Small intestine (tissue), 7 donors: ENCODE results near the gene SORBS1. TPM values are rescaled to one million over a fixed set of nuclear protein-coding genes. Genes with fewer than 3 reads are reported as not detected.

ENCODE experiments used
- DNase-seq, 2 donors: peaks; one replicate each; pipeline versions ENCODE4 v3.0.0 to v3.0.0-alpha.2; 2013
- FAIRE-seq: peaks from 2 replicates; lab custom pipeline; 2012; peaks lifted over from hg19 to GRCh38; lab: Jason Lieb, UNC
- H3K27ac ChIP-seq, 3 donors: one replicate each; pipeline ENCODE4 v1.5.1; 2013; ENCODE audit warnings: low read length in 2 of 3, mild to moderate bottlenecking in 2 of 3, control low read depth in 1 of 3, inconsistent platforms in 1 of 3, low read depth in 1 of 3, moderate library complexity in 1 of 3
- H3K27me3 ChIP-seq, 3 donors: one replicate each; pipeline ENCODE4 v1.6.1; 2013; ENCODE audit warnings: low read length in 3 of 3, inconsistent platforms in 1 of 3; ENCODE audit not compliant: control insufficient read depth in 3 of 3, insufficient read depth in 3 of 3
- H3K36me3 ChIP-seq, 3 donors: one replicate each; pipeline ENCODE4 v1.6.1; 2013; ENCODE audit warnings: low read length in 3 of 3, inconsistent platforms in 1 of 3, low read depth in 1 of 3, mild to moderate bottlenecking in 1 of 3, moderate library complexity in 1 of 3; ENCODE audit not compliant: control insufficient read depth in 3 of 3, insufficient read depth in 2 of 3
- H3K4me1 ChIP-seq, 3 donors: one replicate each; pipeline ENCODE4 v1.6.1; 2013; ENCODE audit warnings: low read length in 2 of 3, inconsistent platforms in 1 of 3, low read depth in 1 of 3, mild to moderate bottlenecking in 1 of 3, moderate library complexity in 1 of 3; ENCODE audit not compliant: control insufficient read depth in 3 of 3, insufficient read depth in 2 of 3
- H3K4me3 ChIP-seq, 3 donors: one replicate each; pipeline ENCODE4 v1.5.1; 2013; ENCODE audit warnings: low read length in 3 of 3, control low read depth in 1 of 3, inconsistent platforms in 1 of 3, low read depth in 1 of 3, mild to moderate bottlenecking in 1 of 3, moderate library complexity in 1 of 3
- H3K9me3 ChIP-seq, 2 donors: one replicate each; pipeline ENCODE4 v1.6.1; 2013; ENCODE audit warnings: low read depth in 1 of 2, low read length in 1 of 2; ENCODE audit not compliant: control insufficient read depth in 2 of 2, insufficient read depth in 1 of 2
- WGBS, 3 donors: extraction: QIAGEN DNeasy Blood & Tissue Kit; methylation state at CpG; one replicate each; pipeline ENCODE4 v1.1.7; 2013; 5-methylcytosine and 5-hydroxymethylcytosine counted together
- polyA plus RNA-seq, 4 donors: library from polyadenylated mRNA; stranded (reverse) in 3 of 4; unstranded in 1 of 4; fragments of 200-250 nt in 3 of 4; fragments of 120-200 nt in 1 of 4; gene quantifications; one replicate each; pipeline versions ENCODE4 v1.2.1 to v1.2.3, GENCODE V29; 2013
- donor health status: healthy with polysubstance abuse.
- donor health status: control.
- donor health status: control.
- donor health status: Bipolar disorder and iron deficiency.
- donor health status: healthy.

SORBS1 gene
- polyA plus RNA-seq, 4 donors, result 4.9 to 35.5 (median 20.1) TPM

DNA sequence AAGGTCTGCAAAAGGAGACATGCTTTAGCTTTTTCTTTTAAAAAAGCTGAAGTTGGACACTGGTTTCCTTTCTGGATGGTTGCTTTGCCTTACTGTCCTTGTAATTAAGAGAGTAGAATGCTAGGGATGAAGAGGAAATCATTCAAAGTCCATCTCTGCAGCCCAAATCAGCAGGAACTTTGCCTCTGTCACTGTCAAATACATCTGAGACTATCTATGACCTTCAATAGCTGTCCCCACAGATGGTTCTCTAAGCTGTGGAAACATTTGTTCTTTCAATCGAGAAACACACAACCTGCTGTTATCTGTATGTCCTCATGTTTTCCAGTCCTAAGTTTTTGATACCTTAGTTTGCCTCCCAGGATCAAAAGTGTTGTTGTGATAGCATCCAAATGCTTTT, 117.5 kb downstream of the SORBS1 start:
- no peaks in the 10 kb centered on the region for H3K27me3 ChIP-seq
- peaks cover 0 to 9% (median 4%) of the 10 kb centered on the region in 3 donors for H3K4me1 ChIP-seq
- WGBS, 3 donors, result 50 to 85% (median 69%) methylated on average over 1 of the region's 1 CpG
- no peak overlapping the region for H3K27ac ChIP-seq
- FAIRE-seq (no peak), DNase-seq (no peak)
- H3K9me3 ChIP-seq, result no peaks in the 10 kb centered on the region
- peaks cover 0 to 7% (median 0%) of the 10 kb centered on the region in 3 donors for H3K36me3 ChIP-seq
- H3K4me3 ChIP-seq, result no peak overlapping the region

DNA sequence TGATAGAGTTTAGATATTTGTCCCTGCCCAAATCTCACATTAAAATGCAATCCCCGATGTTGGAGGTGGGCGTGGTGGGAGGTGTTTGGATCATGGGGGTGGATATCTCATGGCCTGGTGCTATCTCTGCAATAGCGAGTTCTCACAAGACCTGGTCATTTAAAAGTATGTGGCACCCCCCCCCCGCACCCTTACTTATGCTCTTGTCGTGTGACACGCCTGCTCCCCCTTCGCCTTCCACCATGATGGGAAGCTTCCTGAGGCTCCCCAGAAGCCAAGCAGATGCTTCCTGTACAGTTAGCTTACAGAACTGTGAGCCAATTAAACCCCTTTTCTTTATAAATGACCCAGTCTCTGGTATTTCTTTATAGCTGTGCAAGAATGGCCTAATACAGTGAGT, 118.8 kb downstream of the SORBS1 start:
- FAIRE-seq, result no peak
- peaks cover 0 to 9% (median 4%) of the 10 kb centered on the region in 3 donors for H3K4me1 ChIP-seq
- DNase-seq, result no peak
- WGBS, 3 donors, result 84 to 92% (median 91%) methylated on average over 6 to 7 of the region's 7 CpGs
- no peak overlapping the region for H3K27ac ChIP-seq
- H3K27me3 ChIP-seq, result no peaks in the 10 kb centered on the region
- H3K4me3 ChIP-seq, result no peak overlapping the region
- H3K9me3 ChIP-seq, result no peaks in the 10 kb centered on the region
- H3K36me3 ChIP-seq, result peaks cover 0 to 16% (median 0%) of the 10 kb centered on the region in 3 donors

DNA sequence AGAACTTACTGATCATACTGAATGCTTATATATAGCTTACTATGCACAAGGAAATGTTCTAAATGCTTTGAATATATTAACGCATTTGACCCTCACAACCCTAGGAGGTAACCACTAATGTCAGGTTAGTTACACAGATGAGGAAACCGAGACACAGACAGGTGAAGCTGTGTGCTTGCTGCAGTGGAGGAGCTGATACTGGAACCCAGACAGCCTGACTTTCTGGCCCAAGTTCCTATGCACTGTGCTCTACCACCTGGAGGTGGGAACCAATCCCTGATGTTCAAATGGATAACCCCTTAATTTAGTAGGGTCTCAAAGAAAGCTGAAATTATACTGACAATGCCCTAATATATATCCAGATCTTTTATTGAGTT, 119.6 kb downstream of the SORBS1 start:
- FAIRE-seq, result no peak

DNA sequence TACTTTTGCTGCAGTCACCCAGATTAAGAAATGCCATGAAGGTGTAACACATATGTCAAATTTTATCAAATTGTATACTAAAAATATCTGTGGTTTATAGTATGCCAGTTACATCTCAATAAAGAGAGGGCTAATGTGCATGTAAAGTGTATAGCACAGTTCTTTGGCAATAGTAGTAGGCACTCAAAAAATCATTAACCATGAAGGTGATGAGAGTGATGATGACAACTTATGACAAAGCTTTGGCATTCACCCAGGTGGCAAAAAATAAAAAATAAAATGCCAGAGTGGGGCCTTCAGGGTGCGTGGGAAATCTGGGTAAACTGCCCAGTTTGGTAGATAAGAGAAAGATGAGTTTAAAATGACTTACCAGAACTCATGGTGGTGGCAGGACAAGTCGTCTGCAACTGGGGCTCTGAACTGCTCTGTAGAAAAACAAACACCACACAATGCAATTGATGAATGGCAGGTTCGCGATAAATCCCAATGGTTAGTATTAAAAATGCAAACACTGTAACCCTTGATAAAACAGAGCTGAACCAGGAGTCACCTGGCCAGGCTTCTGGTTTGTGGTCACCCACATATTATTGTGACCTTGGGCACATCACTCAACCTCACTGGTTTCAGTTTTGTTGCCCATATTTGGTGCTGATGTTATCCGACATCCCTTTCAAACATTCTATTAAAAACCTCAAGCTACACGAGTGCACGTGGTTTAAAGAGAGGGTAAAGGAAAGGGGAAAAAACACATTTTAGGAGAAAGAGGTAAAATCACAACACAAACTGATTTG, 120.2 kb downstream of the SORBS1 start:
- H3K36me3 ChIP-seq, result peaks cover 0 to 26% (median 0%) of the 10 kb centered on the region in 3 donors
- DNase-seq (no peak), FAIRE-seq (no peak)
- no peaks in the 10 kb centered on the region for H3K27me3 ChIP-seq
- no peak overlapping the region for H3K27ac ChIP-seq
- peaks cover 0 to 5% (median 0%) of the 10 kb centered on the region in 3 donors for H3K4me1 ChIP-seq
- 66 to 84% (median 66%) methylated on average over 7 of the region's 7 CpGs for WGBS, 3 donors
- H3K4me3 ChIP-seq, result no peak overlapping the region
- H3K9me3 ChIP-seq, result no peaks in the 10 kb centered on the region

More for the DNA sequence above, 119.6 kb downstream of the SORBS1 start:
- no peak for DNase-seq
- Histone ChIP-seq H3K27me3 (no peaks in the 10 kb centered on the region), H3K27ac (no peak overlapping the region), H3K4me3 (no peak overlapping the region), H3K9me3 (no peaks in the 10 kb centered on the region), H3K4me1 (peaks cover 0 to 9% (median 3%) of the 10 kb centered on the region in 3 donors), H3K36me3 (peaks cover 0 to 21% (median 0%) of the 10 kb centered on the region in 3 donors)
- 75 to 87% (median 85%) methylated on average over 2 of the region's 2 CpGs for WGBS, 3 donors

DNA sequence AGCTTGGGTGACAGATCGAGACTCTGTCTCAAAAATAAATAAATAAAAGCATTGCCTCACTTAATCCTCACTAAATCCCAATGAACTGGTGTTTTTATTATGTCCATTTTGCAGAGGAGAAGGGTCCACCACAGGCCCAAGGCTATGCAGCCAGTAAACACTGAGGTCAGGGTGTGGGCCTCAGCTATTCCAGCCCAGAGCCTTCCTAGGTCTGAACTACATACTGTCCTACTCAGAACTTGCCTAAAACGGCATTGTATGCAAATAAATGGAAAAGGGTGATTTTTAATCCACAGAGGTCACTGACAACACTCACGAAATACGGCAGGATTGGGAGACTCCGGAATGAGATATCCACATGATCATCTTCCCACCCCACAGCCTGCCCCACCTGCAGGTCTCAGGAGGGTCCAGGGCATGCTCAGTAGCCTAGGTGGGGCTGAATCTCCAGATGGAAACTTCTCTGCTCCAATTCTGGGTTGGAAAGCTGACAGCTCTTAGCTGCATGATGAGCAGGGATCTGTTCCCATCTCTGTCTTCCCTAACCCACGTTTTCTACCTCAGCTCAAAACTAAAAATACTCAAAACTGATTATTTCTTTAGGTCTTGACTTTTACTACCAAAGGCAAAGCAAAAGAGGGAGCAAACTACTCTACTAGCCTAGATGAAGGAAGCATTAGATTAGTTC, 121.0 kb downstream of the SORBS1 start:
- 76 to 88% (median 84%) methylated on average over 6 of the region's 6 CpGs for WGBS, 3 donors
- H3K36me3 ChIP-seq, result peaks cover 0 to 33% (median 0%) of the 10 kb centered on the region in 3 donors
- H3K27me3 ChIP-seq, result no peaks in the 10 kb centered on the region
- H3K9me3 ChIP-seq, result no peaks in the 10 kb centered on the region
- peaks cover 0 to under 1% (median 0%) of the 10 kb centered on the region in 3 donors for H3K4me1 ChIP-seq
- no peak for DNase-seq
- H3K4me3 ChIP-seq, result no peak overlapping the region
- H3K27ac ChIP-seq, result no peak overlapping the region
- FAIRE-seq, result no peak

DNA sequence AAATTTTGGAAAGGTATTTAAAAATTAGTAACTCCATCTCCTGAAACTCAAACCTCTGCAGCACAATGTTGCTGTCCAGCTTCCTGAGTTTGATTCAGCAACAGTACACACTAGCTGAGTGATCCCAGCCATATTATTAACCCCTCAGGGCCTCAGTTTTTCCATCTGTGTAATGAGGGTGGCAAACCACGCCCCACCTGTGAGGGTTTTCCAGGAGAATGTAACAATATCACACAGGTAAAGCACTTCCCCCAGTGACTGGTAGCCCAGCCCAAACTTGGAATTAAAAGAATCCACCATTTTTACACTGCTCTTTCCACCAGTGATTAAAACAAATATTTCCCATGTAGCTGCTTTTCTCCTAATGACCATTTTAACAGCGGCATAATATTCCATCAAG, 122.4 kb downstream of the SORBS1 start:
- Histone ChIP-seq H3K9me3 (no peaks in the 10 kb centered on the region), H3K4me1 (no peaks in the 10 kb centered on the region), H3K4me3 (no peak overlapping the region), H3K27ac (no peak overlapping the region), H3K36me3 (peaks cover 0 to 43% (median 0%) of the 10 kb centered on the region in 3 donors), H3K27me3 (no peaks in the 10 kb centered on the region)
- FAIRE-seq (no peak), DNase-seq (no peak)
- WGBS, 3 donors, result 89 to 95% (median 91%) methylated on average over 2 of the region's 2 CpGs

DNA sequence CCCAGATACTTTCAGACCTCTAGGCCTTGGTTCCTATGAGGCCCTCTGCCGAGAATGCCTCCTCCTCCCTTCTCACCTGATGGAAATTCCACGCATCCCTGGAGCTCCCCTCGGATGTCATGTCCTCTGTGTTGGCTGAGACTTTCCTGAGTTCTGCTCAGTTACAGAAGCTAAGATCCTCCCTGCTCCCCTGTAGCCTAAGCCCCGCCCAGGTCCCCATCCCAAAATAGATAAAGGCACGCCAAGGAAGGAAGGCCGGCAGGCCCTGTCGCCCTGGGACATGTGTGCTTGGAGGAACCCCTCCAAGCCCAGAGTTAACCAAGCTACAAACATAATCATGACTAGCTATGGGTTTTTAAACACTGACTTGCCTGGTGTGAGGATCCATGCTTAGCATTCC, 123.5 kb downstream of the SORBS1 start:
- H3K9me3 ChIP-seq, result no peaks in the 10 kb centered on the region
- DNase-seq, result no peak
- no peak for FAIRE-seq
- 85 to 90% (median 88%) methylated on average over 7 of the region's 7 CpGs for WGBS, 3 donors
- H3K36me3 ChIP-seq, result peaks cover 0 to 54% (median 0%) of the 10 kb centered on the region in 3 donors
- H3K27me3 ChIP-seq, result no peaks in the 10 kb centered on the region
- H3K4me1 ChIP-seq, result no peaks in the 10 kb centered on the region
- H3K4me3 ChIP-seq, result no peak overlapping the region
- no peak overlapping the region for H3K27ac ChIP-seq

DNA sequence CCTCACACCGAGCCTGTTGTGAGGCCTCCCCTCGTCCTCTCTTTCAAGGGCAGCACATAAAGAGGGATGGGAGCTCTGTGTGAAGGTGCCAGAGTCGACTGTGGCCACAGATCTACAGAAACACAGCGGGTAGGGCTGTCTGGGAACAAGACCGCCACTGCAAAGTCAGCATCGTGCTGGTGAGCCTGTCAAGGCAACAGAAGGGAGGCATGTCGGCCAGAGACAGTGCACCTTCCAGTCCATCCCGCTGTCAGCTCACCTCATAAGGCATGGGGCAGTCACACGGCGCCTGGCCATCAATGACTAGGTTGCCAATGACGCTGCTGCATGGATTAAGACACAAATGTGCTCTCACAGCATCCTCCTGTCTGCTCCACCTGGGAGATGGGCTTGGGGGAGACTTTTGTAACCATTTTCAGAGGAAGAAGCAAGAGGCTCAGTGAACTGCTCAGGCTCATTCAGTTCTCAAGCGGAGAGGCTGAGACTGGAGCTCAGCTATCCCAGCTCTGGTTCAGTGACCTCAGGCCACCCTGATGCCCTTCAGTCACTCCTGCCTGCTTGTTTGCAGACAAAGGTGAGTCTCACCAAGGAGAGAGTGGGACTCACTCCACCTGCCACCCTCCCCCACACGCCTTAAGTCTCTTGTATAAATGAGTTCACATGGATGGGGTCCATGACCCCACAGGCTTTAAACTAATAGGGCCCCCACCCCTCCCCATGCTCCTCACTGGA, 125.5 kb downstream of the SORBS1 start:
- no peak overlapping the region for H3K4me3 ChIP-seq
- H3K36me3 ChIP-seq, result peaks cover 0 to 70% (median 0%) of the 10 kb centered on the region in 3 donors
- H3K4me1 ChIP-seq, result peaks cover 0 to under 1% (median 0%) of the 10 kb centered on the region in 3 donors
- WGBS, 3 donors, result 85 to 90% (median 86%) methylated on average over 13 of the region's 13 CpGs
- DNase-seq (no peak), FAIRE-seq (no peak)
- no peaks in the 10 kb centered on the region for H3K9me3 ChIP-seq
- no peaks in the 10 kb centered on the region for H3K27me3 ChIP-seq
- H3K27ac ChIP-seq, result no peak overlapping the region
